ENCODE results near the gene ASPM.

Gene ASPM

DNA sequence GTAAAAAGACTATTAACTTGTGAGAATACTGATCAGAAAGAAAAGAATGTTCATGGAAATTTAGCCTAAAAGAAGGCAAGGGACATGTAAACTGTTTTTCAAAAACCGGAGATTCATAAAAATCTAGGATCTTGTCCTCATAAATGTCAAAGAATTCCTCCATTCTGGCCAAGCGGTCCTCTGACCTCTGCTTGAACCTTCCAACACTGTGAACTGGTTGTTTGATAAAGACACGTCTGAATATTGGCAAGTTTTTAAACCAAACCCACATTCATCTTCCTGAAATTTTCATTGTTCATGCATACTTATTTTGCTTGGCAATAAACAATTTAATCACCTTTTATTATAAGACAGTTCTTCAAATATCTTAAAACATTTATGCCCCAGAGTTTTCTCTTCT lies 19.8 kb downstream of the ASPM start:
- no peak overlapping the region for H3K4me2 ChIP-seq (ENCODE audit: low read depth, low read length)
- no peaks in the 10 kb centered on the region for H3K79me2 ChIP-seq (ENCODE audit: low read length)
- H3K27me3 ChIP-seq (replicated peaks; ENCODE audit: insufficient read depth, low read length): no peaks in the 10 kb centered on the region
- no peak overlapping the region for H2AFZ ChIP-seq (ENCODE audit: low read length)
- no peaks in the 10 kb centered on the region for H3K4me1 ChIP-seq (ENCODE audit: low read length)
- H3K9me3 ChIP-seq (replicated peaks; ENCODE audit: insufficient read depth, low read length): no peaks in the 10 kb centered on the region
- H3K4me3 ChIP-seq (ENCODE audit: low read length): no peak overlapping the region
- TF ChIP-seq EZH2phosphoT487 (IDR thresholded peaks at IDR 0.05; ENCODE audit: low read length): no peak
- TF ChIP-seq, protein P1, sequence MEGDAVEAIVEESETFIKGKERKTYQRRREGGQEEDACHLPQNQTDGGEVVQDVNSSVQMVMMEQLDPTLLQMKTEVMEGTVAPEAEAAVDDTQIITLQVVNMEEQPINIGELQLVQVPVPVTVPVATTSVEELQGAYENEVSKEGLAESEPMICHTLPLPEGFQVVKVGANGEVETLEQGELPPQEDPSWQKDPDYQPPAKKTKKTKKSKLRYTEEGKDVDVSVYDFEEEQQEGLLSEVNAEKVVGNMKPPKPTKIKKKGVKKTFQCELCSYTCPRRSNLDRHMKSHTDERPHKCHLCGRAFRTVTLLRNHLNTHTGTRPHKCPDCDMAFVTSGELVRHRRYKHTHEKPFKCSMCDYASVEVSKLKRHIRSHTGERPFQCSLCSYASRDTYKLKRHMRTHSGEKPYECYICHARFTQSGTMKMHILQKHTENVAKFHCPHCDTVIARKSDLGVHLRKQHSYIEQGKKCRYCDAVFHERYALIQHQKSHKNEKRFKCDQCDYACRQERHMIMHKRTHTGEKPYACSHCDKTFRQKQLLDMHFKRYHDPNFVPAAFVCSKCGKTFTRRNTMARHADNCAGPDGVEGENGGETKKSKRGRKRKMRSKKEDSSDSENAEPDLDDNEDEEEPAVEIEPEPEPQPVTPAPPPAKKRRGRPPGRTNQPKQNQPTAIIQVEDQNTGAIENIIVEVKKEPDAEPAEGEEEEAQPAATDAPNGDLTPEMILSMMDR (IDR thresholded peaks at IDR 0.05; ENCODE audit: low read length): no peak
- TF ChIP-seq EZH2 (optimal IDR thresholded peaks at IDR 0.05; ENCODE audit: low read depth, low read length): no peak
- H3K9me2 ChIP-seq (replicated peaks; ENCODE audit: insufficient read depth, low read length): no peaks in the 10 kb centered on the region
- no peaks in the 10 kb centered on the region for H3F3A ChIP-seq (ENCODE audit: insufficient read depth, low read length)
- H3K9ac ChIP-seq (ENCODE audit: low read length): no peak overlapping the region
- H3K36me3 ChIP-seq (replicated peaks; ENCODE audit: insufficient read depth, low read length): peaks cover 20% of the 10 kb centered on the region; the same call in 1 of the 2 replicates
- no peaks in the 10 kb centered on the region for H4K20me1 ChIP-seq (ENCODE audit: insufficient read depth, low read length)
- no peak overlapping the region for H3K27ac ChIP-seq (ENCODE audit: low read length)
- DNase-seq: no peak

- Histone ChIP-seq H4K20me1 (ENCODE audit: insufficient read depth, low read length) (no peaks in the 10 kb centered on the region), H3K79me2 (ENCODE audit: low read length) (no peaks in the 10 kb centered on the region), H3K9me2 (replicated peaks; ENCODE audit: insufficient read depth, low read length) (no peaks in the 10 kb centered on the region), H2AFZ (ENCODE audit: low read length) (no peak overlapping the region), H3K27ac (ENCODE audit: low read length) (no peak overlapping the region), H3K4me1 (ENCODE audit: low read length) (no peaks in the 10 kb centered on the region), H3K4me2 (ENCODE audit: low read depth, low read length) (no peak overlapping the region), H3F3A (ENCODE audit: insufficient read depth, low read length) (no peaks in the 10 kb centered on the region), H3K27me3 (replicated peaks; ENCODE audit: insufficient read depth, low read length) (no peaks in the 10 kb centered on the region), H3K9me3 (replicated peaks; ENCODE audit: insufficient read depth, low read length) (no peaks in the 10 kb centered on the region), H3K4me3 (ENCODE audit: low read length) (no peak overlapping the region), H3K9ac (ENCODE audit: low read length) (no peak overlapping the region), H3K36me3 (replicated peaks; ENCODE audit: insufficient read depth, low read length) (peaks cover 16% of the 10 kb centered on the region; the same call in 1 of the 2 replicates)
- DNase-seq: no peak
- TF ChIP-seq, protein P1 (IDR thresholded peaks at IDR 0.05; ENCODE audit: low read length): no peak
- TF ChIP-seq EZH2 (optimal IDR thresholded peaks at IDR 0.05; ENCODE audit: low read depth, low read length) (no peak), EZH2phosphoT487 (IDR thresholded peaks at IDR 0.05; ENCODE audit: low read length) (no peak)
These were observed 22.1 kb downstream of the ASPM start for GRCh38 chr1:197124376-197124775.

- H3K4me3 ChIP-seq (ENCODE audit: low read length): no peak overlapping the region
- TF ChIP-seq EZH2phosphoT487 (IDR thresholded peaks at IDR 0.05; ENCODE audit: low read length) (no peak), EZH2 (optimal IDR thresholded peaks at IDR 0.05; ENCODE audit: low read depth, low read length) (no peak)
- TF ChIP-seq, protein P1 (IDR thresholded peaks at IDR 0.05; ENCODE audit: low read length): no peak
- H3K36me3 ChIP-seq (replicated peaks; ENCODE audit: insufficient read depth, low read length): peaks cover 16% of the 10 kb centered on the region; the same call in 1 of the 2 replicates
- no peaks in the 10 kb centered on the region for H3K9me3 ChIP-seq (replicated peaks; ENCODE audit: insufficient read depth, low read length)
- no peaks in the 10 kb centered on the region for H4K20me1 ChIP-seq (ENCODE audit: insufficient read depth, low read length)
- no peak for DNase-seq
- no peak overlapping the region for H2AFZ ChIP-seq (ENCODE audit: low read length)
- no peaks in the 10 kb centered on the region for H3F3A ChIP-seq (ENCODE audit: insufficient read depth, low read length)
- no peak overlapping the region for H3K9ac ChIP-seq (ENCODE audit: low read length)
- H3K79me2 ChIP-seq (ENCODE audit: low read length): no peaks in the 10 kb centered on the region
- H3K4me1 ChIP-seq (ENCODE audit: low read length): no peaks in the 10 kb centered on the region
- H3K4me2 ChIP-seq (ENCODE audit: low read depth, low read length): no peak overlapping the region
- no peaks in the 10 kb centered on the region for H3K27me3 ChIP-seq (replicated peaks; ENCODE audit: insufficient read depth, low read length)
- no peak overlapping the region for H3K27ac ChIP-seq (ENCODE audit: low read length)
- H3K9me2 ChIP-seq (replicated peaks; ENCODE audit: insufficient read depth, low read length): no peaks in the 10 kb centered on the region
These were observed 30.3 kb downstream of the ASPM start for GRCh38 chr1:197116156-197116555.
